GM12892 (cell line): Measurements from ENCODE around the gene DCPS.
A peak's percentile ranks its signal among the peaks of the same experiment; 100 is the strongest.

Source experiments
- DNase-seq: peaks from one replicate; pipeline ENCODE4 v3.0.0; 2011; ENCODE audit not compliant: insufficient read length
- FAIRE-seq: peaks from 2 replicates; lab custom pipeline; 2011; peaks lifted over from hg19 to GRCh38; lab: Jason Lieb, UNC
- POLR2A ChIP-seq: IDR thresholded peaks from 2 replicates; pipeline ENCODE4 v1.6.1; 2011; ENCODE audit warnings: low read depth, low read length, control low read depth
- POLR2AphosphoS5 ChIP-seq: IDR thresholded peaks from 2 replicates; pipeline ENCODE4 v1.6.1; 2011; ENCODE audit warnings: low read depth, low read length, control low read depth
- TAF1 ChIP-seq: IDR thresholded peaks from 2 replicates; pipeline ENCODE4 v1.6.1; 2011; ENCODE audit warnings: low read depth, mild to moderate bottlenecking, control low read depth, low read length, borderline replicate concordance

The DCPS gene

DNA sequence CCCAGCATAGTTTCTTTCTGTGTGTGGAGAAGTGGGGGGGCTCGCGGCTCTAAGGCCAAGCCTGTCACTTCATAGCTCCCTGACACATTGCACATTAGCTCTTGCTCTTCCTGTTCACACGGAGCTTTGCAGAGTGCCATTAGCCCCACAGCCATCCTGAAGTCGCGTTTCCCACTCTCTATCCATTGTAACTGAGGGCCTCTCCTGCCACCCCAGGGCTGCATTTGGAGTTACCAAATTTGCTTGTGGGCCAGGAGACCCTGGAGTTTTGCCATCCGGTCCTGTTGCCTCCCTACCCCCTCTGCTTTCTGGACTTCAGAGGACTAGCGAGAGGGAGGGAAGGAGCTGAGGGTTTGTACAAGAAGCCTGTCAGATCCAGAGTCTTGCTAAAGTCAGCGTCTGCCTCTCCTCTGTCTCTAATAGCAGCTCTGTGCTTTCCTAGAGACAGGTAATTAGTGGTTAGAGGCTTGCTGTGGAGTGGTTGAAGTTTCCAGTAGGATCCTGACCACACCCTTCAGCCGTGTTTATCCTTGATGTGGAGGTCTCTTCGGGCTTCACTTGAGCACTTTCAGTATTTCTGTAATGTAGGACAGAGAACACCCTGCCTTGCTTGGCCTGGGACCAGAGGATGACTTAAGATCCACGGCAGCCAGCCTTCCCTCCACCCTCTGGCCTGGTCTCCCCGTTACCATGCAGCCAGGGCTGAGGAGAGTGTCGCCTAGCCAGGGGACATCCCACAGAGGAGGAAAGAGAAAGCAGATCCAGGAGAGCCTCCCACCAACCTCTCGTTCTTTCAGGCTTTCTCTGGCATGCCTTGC is 14.1 kb downstream of the DCPS start:
- TF ChIP-seq TAF1: no peak
- TF ChIP-seq POLR2AphosphoS5: no peak
- no peak for TF ChIP-seq POLR2A
- DNase-seq (no peak), FAIRE-seq (no peak)

DNA sequence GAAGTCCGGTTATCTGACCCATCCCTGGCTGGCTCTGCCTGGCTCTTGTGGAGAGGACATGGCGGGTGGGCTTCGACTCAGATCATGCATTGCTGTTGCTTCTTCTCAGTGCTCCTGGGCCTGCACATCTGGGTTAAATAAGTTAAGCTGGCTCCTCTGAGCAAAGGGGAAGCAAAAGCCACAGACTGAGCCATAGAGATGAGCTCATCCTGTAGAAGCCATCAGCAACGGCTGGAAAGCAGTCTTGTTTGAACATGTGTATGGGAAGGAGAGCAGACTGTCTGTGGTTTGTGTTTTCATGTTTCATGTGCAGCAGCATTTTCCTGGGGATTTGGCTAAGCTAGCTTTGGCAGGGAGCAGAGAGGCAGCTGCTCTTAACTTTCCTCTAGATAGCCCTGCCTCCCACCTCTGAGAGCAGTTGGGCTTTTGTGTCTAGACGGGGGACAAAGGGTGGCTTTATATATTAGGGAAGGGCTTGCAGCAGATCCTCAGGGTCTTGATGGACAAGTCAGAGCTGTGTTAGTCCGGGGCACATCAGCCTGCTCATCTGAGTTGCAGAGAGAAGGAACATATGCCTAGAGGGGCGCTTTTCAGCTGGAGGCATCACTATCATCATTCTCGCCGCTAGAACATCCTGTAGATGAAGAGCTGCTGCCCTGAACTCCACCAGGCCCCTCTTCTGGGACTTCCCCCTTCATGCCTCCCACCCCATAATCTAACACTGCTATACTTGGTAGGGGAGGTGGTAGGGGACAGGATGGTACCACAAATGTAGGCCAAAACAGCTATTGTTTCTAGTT is 14.9 kb downstream of the DCPS start:
- FAIRE-seq: peak; percentile 63
- TF ChIP-seq POLR2A: no peak
- no peak for TF ChIP-seq TAF1
- TF ChIP-seq POLR2AphosphoS5: no peak
- DNase-seq: no peak

DNA sequence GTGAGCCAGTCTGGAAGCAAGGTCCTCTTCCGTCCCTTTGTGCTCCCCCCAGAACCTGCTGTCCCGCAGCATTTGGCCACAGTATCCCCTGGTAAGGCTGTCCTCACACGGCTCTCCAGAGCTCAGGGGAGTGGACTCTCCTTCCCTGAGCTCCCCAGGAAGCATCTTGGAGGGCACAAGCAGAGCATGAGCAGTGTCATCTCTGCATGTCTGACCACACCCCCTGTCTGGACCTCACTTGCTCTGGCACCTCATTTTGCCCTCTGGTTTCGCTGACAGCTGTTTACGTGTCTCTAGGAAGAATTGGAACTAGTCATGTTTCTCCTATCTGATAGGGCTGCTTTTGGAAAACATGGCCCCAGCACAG is 15.5 kb downstream of the DCPS start:
- no peak for FAIRE-seq
- no peak for TF ChIP-seq POLR2AphosphoS5
- TF ChIP-seq TAF1: no peak
- no peak for DNase-seq

- no peak for FAIRE-seq
- no peak for DNase-seq
- TF ChIP-seq TAF1 (no peak), POLR2A (no peak), POLR2AphosphoS5 (no peak)
Measured at GRCh38 chr11:126322996-126323395, 19.1 kb downstream of the DCPS start.

DNA sequence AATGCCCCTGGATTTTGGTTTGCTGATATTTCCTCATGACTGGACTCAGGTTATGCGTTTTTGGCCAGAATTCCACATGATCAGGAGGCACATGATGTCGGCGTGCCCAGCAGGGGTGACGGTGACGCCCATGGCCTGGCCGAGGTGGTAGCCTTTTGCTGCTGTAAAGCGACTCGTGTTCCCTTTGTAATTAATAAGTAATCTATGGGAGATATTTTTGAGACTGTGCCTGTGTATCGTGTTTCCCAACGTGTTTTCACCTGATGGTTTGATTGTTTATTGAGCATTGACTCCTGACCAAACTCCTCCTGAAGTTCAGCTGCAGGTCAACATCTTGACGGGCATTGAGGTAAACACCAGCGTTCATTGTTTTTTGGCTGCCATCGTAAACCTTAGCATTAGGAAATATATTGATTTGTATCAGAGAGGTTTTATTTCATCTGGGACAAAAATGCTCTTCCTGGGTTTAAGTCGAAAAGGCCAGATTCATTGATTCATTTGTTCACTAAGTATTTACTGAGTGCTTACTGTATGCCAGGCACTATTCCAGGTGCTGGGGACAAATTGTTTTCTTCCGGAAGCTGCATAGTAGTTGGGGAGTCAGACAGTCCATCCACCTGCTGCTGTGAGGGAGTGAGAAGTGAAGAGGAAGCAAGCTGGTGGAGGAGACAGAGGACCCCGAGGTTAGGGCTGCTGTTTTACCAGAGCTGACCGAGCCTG is 23.6 kb downstream of the DCPS start:
- FAIRE-seq (no peak), DNase-seq (no peak)
- TF ChIP-seq TAF1 (no peak), POLR2AphosphoS5 (no peak), POLR2A (no peak)

DNA sequence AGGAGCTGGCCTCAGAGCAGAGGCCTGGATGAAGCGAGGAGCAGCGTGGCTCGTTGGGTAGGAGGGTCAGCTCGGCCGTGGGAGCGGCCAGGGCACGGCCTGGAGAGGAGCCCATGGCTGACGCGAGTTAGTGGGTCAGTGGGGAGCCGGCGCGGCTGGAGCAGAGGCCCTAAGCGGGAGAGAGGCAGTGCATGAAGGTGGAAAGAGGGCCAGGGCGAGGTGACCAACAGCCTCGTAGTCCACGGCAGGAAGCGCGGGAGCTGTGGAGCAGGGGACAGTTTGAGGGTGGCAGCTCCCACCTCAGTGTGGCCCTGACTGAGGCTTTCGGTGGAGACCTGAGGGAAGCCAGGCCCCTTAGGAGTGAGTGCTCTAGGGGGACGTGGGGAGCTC is 24.1 kb downstream of the DCPS start:
- no peak for TF ChIP-seq POLR2AphosphoS5
- TF ChIP-seq TAF1: no peak
- TF ChIP-seq POLR2A: no peak
- DNase-seq: no peak
- FAIRE-seq: no peak

- DNase-seq (no peak), FAIRE-seq (no peak)
- no peak for TF ChIP-seq TAF1
- TF ChIP-seq POLR2AphosphoS5: no peak
- TF ChIP-seq POLR2A: no peak
Measured at GRCh38 chr11:126328444-126328843, 24.6 kb downstream of the DCPS start.

GRCh38 chr11:126328938-126329643 is 25.2 kb downstream of the DCPS start:
- FAIRE-seq: no peak
- no peak for DNase-seq
- TF ChIP-seq TAF1 (no peak), POLR2A (no peak), POLR2AphosphoS5 (no peak)

DNA sequence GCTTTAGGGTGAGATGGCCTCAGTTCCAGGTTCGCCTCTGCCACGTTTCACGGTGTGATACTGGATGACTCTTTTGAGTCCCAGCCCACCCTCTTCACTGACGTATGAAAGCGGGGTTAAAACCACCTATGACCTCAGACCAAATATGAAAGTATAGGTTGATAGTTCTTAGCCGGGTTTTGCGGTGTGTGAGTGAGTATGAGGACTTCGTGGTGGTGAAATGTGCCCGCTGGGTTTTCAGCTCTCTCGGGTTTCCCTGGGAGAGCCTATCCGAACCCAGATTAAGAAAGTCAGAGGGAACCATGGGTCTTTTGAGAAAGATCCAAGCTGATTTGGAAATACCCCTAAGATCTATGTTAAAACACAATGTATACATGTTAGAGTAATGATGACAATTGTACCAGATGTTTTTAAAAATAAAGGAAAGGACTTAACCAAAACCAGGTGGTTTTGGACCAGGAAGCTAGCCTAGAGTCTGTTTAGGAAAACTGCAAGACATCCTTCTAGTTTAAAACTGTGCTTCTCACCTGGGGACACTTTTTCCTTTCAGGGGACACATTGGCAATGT is 25.9 kb downstream of the DCPS start:
- DNase-seq: no peak
- no peak for FAIRE-seq
- no peak for TF ChIP-seq POLR2AphosphoS5
- no peak for TF ChIP-seq TAF1
- TF ChIP-seq POLR2A: no peak

GRCh38 chr11:126331286-126331685 is 27.4 kb downstream of the DCPS start:
- DNase-seq (no peak), FAIRE-seq (no peak)
- TF ChIP-seq POLR2AphosphoS5: no peak
- no peak for TF ChIP-seq POLR2A
- no peak for TF ChIP-seq TAF1
